HL-60 (cell line): ENCODE results near the gene BBIP1.

Experiments
- DNase-seq, 2 experiments: peaks; one replicate each; pipeline ENCODE4 v3.0.0-alpha.2; 2010 to 2020; ENCODE audit warnings: low read depth in 1 of 2, low spot score in 1 of 2
- H3K27ac ChIP-seq: fragments of 250-450 bp; sonication (Bioruptor Pico); replicated peaks from 2 replicates; pipeline ENCODE4 v1.5.1; 2020; ENCODE audit warnings: mild to moderate bottlenecking, moderate library complexity
- H3K27me3 ChIP-seq: fragments of 250-450 bp; sonication (Bioruptor Pico); 2 replicates; pipeline ENCODE4 v1.5.1; 2021; ENCODE audit warnings: mild to moderate bottlenecking, moderate library complexity; ENCODE audit not compliant: insufficient read depth, poor library complexity, severe bottlenecking
- H3K4me3 ChIP-seq: replicated peaks from 2 replicates; pipeline ENCODE4 v1.5.1; 2011; ENCODE audit warnings: mild to moderate bottlenecking, control low read depth, low read length; ENCODE audit not compliant: insufficient read depth
- CTCF ChIP-seq: IDR thresholded peaks from one replicate; pipeline ENCODE4 v1.5.1; 2011; ENCODE audit warnings: low read length, control low read depth, inconsistent platforms; ENCODE audit not compliant: insufficient read depth
- GABPA ChIP-seq: IDR thresholded peaks from 2 replicates; pipeline ENCODE4 v1.6.1; 2012; ENCODE audit warnings: low read depth
- POLR2AphosphoS5 ChIP-seq: IDR thresholded peaks from 2 replicates; pipeline ENCODE4 v1.6.1; 2012; ENCODE audit warnings: low read depth
- REST ChIP-seq: IDR thresholded peaks from 2 replicates; pipeline ENCODE4 v1.6.1; 2012; ENCODE audit warnings: low read depth; ENCODE audit not compliant: insufficient replicate concordance
- SPI1 ChIP-seq: IDR thresholded peaks from 2 replicates; pipeline ENCODE4 v1.6.1; 2012; ENCODE audit warnings: low read depth, mild to moderate bottlenecking, borderline replicate concordance

BBIP1 gene

GRCh38 chr10:110852947-110853346 is 66.0 kb downstream of the BBIP1 start:
- H3K27me3 ChIP-seq = no peaks in the 10 kb centered on the region
- DNase-seq = no peak
- H3K4me3 ChIP-seq = no peak overlapping the region
- no peak for TF ChIP-seq SPI1
- TF ChIP-seq CTCF = no peak
- TF ChIP-seq REST = no peak
- no peak for TF ChIP-seq GABPA
- TF ChIP-seq POLR2AphosphoS5 = no peak
- no peak overlapping the region for H3K27ac ChIP-seq

DNA sequence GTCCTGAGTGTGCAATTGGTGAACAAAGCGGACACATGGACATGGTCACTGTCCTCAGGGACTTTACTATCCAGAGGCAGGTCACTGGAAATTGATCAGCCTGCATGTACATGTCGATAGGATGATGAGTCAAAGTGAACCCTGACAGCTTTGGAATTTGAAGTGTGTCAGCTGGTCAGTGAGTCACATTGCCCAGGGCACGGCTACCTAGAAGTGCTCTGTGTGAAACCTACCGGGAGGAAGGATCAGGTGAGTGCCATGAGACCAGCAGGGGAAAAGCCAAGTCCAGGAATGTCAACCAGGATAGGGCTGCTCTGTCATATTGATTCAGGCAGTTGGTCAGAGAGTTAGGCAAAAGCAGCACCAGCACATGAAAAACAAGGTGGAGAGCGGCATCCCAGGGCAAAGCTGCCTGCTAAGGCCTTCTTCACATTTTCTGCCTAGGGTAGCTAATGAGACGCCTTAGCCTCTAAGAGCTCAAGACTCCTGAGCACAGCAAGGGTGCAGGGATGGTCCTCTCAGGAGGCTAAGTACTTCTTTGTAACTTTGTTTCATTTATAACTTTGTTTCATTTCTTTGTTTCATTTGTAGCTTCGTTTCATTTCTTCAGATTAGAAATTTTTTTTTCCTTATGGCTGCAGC is 66.6 kb downstream of the BBIP1 start:
- DNase-seq = no peak
- H3K4me3 ChIP-seq = no peak overlapping the region
- TF ChIP-seq SPI1 = no peak
- TF ChIP-seq REST = no peak
- TF ChIP-seq POLR2AphosphoS5 = no peak
- TF ChIP-seq GABPA = no peak
- no peak for TF ChIP-seq CTCF
- no peak overlapping the region for H3K27ac ChIP-seq
- H3K27me3 ChIP-seq = no peaks in the 10 kb centered on the region

GRCh38 chr10:110851020-110851612 is 67.9 kb downstream of the BBIP1 start:
- Histone ChIP-seq H3K27ac (peak overlapping the region; percentile 47), H3K27me3 (no peaks in the 10 kb centered on the region), H3K4me3 (no peak overlapping the region)
- no peak for TF ChIP-seq CTCF
- peak; percentile 57 for TF ChIP-seq POLR2AphosphoS5
- DNase-seq = peak in 1 of 2 experiments; percentile 86

DNA sequence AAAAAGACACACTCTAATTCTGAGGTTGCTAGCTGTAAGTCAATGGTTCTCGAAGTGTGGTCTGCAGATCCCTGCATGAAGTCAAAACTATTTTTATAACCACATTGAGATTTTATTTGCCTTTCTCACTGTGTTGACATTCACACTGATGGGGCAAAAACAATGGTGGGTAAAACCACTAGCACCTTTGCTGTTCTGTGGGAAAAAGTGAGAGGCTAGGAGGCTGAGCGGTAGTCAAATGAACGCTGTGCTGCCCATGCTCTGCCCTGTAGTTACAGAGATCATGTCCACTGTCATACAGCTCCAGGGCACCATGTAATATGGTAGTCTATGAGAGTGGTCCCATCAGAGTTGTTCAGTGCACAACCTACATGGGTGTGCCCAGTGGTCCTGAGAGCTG is 68.9 kb downstream of the BBIP1 start:
- DNase-seq = no peak
- TF ChIP-seq REST = no peak
- no peak for TF ChIP-seq GABPA
- no peak for TF ChIP-seq POLR2AphosphoS5
- TF ChIP-seq CTCF = no peak
- no peak for TF ChIP-seq SPI1
- Histone ChIP-seq H3K27me3 (no peaks in the 10 kb centered on the region), H3K27ac (peak overlapping the region; percentile 47), H3K4me3 (no peak overlapping the region)
